GM19025 (cell line): ENCODE data around the gene RAD51C.
"Not testable (repeated sequence)": the region's sequence is repeated elsewhere in the genome, so short reads cannot be mapped to it uniquely, and the experiment has no call there.

Source experiments
- ATAC-seq: cut with Tn5 transposase; IDR thresholded peaks from one replicate; pipeline ENCODE4 v1.9.1; 2021; ENCODE audit warnings: mild to moderate bottlenecking, low read depth, moderate library complexity; ENCODE audit not compliant: unreplicated experiment

Gene RAD51C

DNA sequence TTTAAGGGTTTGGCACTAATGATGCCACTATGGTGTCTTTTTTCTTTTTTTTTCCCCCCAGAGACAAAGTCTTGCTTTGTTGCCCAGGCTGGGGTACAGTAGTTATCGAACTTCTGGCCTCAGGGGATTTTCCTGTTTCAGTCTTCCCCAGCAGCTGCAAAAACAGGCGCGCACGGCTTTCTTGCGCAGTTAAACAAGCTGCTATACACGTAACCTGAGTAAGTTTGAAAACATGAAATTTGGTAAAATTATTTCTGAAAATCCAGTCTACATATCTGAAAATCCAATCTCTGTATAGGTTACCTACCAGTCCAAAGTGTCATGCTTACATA, 12.4 kb upstream of the RAD51C start:
- ATAC-seq = no peak

DNA sequence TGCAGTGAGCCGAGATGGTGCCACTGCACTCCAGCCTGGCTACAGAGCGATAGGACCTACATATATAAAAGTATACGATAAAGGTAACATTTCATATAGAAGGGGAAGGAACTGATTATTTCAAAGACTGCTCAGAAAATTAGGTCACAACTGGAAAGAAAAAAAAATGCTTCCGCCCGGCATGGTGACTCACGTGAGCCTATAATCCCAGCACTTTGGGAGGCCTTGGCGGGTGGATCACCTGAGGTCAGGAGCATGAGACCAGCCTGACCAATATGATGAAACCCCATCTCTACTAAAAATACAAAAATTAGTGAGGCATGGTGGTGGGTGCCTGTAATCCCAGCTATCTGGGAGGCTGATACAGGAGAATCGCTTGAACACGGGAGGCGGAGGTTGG, 8.4 kb upstream of the RAD51C start:
- no peak for ATAC-seq

DNA sequence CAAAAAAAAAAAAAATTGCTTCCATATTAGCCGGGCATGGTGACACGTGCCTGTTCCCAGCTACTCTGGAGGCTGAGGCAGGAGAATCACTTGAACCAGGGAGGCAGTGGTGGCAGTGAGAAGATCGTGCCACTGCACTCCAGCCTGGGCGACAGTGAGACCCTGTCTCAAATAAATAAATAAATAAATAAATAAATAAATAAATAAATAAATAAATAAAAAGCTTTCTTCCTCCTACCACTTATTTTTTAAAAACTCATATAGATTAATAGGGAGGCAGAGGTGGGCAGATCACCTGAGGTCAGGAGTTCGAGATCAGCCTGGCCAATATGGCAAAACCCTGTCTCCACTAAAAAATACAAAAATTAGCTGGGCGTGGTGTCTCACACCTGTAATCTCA, 7.9 kb upstream of the RAD51C start:
- not testable (repeated sequence) for ATAC-seq

DNA sequence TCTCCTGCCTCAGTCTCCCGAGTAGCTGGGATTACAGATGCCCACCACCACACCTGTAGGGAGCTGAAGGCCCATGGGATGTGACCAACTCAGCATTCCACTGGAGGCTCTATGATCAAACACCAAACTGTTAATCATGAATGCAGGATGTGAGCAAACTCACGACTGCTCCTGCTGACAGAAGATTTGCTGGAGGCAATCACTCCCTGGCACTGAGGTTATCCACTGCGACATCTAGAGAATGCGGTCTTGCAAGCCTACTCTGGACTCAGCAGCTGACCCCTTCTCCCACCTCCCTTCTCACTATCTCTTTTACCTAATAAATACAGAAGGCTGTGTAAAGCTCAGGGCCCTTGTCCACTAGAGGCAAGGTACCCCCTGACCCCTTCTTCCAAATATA, 5.4 kb upstream of the RAD51C start:
- ATAC-seq = no peak

DNA sequence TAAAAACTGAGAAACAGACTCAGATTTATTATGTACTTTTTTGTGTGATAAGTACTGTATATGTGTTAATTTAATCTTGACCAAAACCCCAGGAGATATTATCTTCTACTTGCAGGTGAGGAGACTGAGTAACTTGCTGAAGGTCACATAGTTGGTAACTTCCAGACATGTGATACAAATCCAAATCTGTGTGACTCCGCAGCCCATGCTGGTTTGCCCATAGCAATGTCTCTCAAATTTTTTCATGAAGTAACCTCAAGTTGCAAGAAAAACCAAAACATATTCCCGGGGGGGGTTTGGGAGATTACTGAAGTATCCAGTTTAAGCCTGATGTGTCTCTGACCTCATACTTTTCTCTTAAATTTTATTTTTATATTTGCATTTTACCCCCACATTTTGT, 3.9 kb upstream of the RAD51C start:
- ATAC-seq = no peak

DNA sequence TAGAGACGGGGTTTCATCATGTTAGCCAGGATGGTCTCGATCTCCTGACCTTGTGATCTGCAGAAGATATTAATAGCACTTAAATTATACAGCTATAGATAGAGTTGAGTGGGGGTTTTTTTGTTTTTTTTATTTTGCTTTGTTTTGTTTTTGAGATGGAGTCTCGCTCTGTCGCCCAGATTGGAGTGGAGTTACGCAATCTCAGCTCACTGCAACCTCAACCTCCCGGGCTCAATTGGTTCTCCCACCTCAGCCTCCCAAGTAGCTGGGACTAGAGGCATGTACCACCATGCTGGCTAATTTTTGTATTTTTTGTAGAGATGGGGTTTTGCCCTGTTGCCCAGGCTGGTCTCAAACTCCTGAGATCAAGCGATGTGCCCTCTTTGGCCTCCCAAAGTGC, 2.4 kb upstream of the RAD51C start:
- ATAC-seq = not testable (repeated sequence)

DNA sequence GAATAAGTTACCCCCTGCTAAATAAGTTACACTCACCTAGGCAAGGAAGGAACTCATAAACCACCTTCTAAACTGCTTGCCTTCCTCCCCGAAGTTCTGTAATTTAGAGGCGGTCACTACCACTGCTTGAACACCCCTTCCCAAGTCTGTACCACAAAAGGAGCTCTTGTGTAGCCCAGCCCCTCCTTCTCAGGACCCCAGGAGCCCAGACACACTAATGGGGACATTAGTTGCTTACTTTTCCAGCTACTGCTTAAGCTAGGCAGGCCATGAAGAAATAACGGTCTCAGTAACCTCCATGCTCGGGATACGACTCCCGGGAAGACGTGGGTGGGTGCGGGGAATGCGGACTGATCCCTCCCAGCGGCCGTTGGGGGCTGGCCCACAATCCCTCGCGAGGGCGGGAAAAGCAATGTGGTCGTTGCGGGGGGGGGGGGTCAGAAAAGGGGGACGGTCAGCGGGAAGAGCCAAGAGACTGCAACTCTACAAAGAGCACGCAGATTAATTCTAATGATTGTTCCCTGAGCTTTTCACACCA, 632 bp upstream of the RAD51C start, which contains the start of gene TEX14:
Gene TEX14, minus strand, starts transcription at position 345 of the 538 bp plus-strand sequence. CDS start 40,044 bp downstream, outside the sequence.
- ATAC-seq = no peak

DNA sequence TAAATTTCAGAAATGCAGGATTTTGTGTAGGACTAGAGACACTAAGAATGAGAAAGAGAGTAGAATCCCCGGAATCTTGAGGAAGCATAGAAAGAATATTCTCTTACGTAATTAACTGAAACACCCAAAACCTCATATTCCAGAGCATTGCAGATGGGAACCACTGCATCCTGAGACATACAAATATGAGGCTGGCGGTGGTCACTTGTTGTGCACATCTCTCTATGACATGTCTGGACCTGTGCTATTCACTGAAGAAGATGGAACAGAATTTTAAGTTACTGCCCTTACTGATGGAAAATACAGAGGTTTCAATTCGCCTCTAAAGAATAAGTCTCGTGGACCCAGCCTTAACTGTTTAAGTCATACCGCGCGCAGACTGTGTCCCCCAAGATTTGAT, 806 bp downstream of the RAD51C start:
- no peak for ATAC-seq

DNA sequence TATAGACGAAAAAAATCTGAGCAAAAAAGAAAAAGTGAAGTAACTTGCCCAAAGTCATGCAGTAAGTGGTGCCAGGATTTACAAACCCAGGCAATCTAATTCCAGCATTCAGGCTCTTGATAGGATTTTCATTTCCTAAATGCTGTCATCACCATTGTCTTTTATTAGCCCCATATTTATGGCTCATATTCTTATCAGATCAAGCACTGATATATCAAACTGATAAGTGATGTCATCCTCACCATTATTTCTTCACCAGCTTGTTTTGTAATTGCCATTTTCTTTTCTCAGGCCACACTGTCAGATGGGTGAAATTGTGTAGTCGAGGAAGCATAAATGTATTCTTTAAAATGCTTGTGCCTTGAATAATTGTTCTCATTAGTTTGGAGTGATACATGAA, 1.3 kb downstream of the RAD51C start:
- ATAC-seq = no peak

DNA sequence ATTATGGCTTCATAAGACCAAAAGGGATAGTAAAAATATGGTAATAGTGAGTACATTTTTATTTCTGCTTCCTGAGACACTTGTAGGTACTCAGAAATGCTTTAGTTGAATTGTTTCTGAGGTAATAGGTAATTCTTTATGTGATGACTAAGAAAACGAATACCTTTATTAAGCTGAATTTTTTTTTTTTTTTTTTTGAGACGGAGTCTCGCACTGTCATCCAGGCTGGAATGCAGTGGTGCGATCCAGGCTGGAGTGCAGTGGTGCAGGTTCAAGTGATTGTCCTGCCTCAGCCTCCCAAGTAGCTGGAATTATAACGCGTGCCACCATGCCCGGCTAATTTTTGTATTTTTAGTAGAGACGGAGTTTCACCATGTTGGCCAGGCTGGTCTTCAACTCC, 1.9 kb downstream of the RAD51C start:
- ATAC-seq = no peak

DNA sequence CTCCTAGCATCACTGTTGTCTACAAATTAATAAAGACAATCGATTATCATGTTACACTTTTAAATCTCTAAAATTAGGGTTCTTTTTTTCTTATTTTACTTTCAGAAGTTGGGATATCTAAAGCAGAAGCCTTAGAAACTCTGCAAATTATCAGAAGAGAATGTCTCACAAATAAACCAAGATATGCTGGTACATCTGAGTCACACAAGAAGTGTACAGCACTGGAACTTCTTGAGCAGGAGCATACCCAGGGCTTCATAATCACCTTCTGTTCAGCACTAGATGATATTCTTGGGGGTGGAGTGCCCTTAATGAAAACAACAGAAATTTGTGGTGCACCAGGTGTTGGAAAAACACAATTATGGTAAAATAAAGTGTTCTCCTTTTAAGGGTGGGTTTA, 2.4 kb downstream of the RAD51C start:
- ATAC-seq = no peak

DNA sequence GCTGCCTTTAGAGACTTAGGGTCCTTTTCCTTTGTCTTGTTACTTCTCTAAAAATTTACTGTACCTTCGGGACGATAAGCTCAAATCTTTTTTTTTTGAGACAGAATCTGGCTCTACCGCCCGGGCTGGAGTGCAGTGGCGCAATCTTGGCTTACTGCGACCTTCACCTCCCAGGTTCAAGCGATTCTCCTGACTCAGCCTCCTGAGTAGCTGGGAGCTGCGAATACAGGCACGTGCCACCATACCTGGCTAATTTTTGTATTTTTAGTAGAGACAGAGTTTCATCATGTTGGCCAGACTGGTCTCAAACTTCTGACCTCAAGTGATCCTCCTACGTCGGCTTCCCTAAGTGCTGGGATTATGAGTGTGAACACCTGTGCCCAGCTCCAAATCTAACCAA, 7.4 kb downstream of the RAD51C start:
- no peak for ATAC-seq

DNA sequence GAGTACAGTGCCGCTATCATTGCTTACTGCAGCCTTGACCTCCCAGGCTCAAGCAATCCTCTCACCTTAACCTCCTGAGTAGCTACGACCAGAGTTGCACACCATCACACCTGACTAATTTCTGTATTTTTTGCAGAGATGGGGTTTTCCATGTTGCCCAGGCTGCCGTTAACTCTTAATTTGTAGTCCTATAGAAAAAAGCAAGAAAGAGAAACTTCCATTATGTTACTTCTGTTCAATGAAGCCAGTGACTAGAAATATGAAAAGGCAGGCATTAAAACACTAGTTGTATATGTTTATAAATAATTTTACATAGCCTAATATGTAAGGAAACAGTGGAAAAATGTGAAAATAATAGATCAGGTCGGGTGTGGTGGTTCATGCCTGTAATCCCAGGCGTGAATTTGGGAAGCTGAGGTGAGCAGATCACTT, 9.7 kb downstream of the RAD51C start:
- ATAC-seq = no peak

DNA sequence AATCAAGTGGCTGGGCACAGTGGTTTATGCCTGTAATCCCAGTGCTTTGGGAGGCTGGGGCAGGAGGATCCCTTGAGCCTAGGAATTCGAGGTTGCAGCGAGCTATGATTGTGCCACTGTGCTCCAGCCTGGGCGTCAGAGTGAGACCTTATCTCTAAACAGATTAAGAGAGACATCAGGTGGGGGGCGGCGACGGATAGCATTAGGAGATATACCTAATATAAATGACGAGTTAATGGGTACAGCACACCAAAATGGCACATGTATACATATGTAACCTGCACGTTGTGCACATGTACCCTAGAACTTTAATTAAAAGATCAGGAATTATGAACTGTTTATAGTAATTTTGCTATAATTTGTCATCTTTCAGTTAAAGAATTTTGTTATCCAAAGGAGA, 10.3 kb downstream of the RAD51C start:
- ATAC-seq = no peak

DNA sequence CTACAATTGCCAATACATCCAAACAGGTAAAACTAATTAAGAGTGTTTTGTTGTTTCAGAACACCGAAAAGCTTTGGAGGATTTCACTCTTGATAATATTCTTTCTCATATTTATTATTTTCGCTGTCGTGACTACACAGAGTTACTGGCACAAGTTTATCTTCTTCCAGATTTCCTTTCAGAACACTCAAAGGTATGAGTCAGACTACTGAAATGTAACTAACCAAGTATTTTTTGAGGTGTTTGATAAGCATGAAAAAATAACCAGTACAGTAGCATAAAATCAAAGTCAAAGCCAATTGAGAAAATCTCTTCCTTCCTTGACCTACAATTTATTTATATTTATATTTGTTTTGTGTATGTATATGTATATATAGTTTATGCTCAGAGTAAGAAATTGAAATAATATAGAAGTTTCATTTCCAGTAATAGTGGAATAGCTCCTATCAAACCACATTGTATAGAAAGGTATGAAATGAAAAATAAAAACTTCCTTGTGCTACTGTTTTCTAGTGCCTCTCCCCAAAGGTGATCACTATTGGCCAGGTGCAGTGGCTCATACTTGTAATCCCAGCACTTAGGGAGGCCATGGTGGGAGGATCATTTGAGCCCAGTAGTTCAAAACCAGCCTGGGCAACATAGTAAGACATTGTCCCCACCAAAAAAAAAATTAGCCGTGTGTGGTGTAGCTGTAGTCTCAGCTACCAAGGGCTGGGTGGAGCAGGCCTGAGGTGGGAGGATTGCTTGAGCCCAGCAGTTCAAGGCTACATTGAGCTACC, 10.9 kb downstream of the RAD51C start:
- no peak for ATAC-seq

DNA sequence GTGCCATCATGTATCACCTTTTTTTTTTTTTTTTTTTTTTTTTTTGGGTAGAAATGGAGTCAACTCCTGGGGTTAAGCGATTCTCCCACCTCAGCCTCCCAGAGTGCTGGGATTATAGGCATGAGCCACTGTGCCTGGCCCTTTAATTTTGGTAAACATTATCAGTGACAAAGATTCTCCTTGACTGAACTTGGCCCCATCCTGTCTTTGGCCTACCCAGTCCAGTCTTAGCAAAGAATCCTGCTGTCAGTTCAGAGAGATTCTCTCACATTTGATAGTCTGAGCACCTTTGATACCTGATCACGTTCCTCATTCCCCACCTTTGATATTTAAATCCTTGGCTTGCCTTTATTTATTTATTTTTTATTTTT, 11.5 kb downstream of the RAD51C start:
- no peak for ATAC-seq

DNA sequence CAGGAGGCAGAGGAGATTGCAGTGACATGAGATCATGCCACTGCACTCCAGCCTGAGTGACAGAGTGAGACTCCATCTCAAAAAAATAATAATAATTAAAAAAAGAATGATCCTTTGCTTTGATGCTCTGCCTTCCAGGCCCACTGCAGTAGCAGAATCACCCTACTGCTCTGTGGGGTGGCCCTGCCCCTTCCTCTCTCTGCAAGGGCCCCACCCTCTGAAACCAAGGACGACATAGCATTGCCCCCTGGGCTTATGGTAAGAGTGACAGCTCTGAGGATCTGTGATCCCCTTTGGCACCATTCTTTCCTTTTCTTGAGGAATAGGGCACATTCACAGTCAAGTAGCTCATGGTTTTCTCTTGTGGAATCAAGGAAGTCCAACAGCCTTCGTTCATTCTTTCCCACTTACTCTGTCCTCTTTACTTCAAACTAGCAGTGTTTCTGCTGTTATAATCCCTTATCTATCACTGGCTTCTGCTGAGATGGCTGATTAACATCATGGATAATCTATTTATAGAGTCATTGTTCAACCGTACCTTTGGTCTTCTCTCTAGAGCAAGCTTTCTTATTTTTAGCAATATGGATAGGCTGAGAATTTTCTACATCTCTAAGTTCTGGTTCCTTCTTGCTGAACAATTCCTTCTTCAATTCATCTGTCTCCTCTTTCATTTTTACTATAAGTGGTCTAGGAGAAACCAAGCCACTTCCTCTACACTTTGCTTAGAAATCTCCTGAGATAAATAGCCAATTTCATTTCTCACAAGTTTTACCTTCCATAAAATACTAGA, 14.1 kb downstream of the RAD51C start:
- ATAC-seq = no peak

DNA sequence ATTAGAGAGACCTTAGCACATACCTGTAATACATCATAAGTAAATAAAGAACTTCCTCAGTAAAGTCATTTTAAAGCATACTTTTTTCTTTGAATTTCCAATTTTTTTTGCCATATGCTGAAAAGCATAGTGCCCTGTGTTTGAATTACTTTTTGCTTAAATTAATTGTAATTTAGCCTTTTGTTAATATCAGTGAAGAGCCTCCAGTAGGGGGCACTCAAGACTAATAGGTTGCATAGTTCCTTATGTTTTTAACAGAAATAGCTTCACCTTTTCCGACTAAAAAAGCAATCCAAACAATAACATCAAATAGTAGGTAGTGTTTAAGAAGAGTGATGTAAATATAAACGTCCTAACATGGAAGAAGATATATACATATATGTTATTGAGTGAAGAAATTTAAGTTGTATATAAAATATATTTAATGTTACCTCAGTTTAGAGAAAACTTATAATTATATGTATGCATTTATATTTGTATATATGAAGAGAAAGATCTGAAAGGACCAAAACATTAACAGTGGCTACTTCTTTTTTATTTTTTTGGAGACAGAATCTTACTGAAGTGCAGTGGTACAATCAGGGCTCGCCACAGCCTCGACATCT, 18.6 kb downstream of the RAD51C start:
- ATAC-seq = no peak

DNA sequence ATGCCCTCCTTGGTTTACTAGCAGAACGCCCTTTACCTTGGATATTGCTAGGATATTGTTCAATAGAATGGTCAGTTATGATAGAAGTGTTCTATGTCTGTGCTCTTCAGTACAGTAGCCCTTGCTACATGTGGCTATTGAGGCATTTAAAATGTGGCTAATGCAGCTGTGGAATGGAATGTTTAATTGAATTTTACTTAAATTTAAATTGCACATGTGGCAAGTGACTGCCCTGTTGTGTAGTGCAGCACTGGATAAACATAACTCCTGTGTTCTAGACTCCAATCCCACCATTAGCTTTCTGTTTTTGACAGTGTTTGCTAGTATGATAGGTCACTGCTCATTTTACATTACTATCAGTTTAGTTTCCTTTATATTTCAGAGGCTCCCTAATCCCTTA, 29.9 kb downstream of the RAD51C start:
- ATAC-seq = no peak

DNA sequence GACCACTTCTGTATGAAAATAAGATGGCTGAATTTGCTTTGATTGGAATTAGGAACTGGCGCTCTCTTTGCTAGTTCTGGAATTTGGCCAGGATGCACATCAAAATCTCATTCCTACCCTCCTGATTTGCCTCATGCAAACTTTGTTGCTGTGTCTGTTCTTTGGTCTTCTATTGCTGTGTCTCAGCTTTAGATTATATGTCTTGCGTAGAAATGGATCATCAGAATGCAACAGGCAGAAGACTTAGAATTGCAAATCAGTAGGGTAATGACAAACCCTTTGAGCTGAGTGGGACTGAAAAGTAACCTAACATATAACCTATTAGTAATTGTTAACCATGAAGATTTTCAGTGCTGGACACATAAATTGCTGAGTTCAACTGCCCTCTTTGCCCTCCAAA, 30.3 kb downstream of the RAD51C start:
- ATAC-seq = no peak

DNA sequence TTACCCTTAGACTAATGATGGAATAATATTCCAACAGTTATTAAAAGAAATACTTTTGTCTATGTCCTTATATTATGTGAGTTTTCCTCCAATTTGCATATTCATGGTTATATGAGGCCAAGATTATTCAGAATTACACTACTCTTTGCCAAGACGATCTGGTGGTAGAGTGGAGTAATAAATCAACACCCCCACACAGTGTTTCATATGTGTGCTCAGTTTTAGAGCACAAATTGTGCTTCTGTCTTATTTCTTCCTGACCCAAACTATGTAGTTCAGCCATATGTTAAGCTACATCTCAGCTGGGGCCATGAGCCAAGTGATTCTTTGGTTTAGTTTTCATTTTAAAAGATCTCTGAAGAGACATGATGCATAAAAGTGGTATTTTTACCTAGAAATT, 36.4 kb downstream of the RAD51C start:
- ATAC-seq = no peak
